Breast epithelium (tissue), 3 donors: Measurements from ENCODE around the gene LDOC1.

Source experiments
- POLR2A ChIP-seq: fragments of 450-650 bp; IDR thresholded peaks from one replicate; pipeline ENCODE4 v1.6.1; 2016; ENCODE audit warnings: antibody characterized with exemption, mild to moderate bottlenecking, moderate library complexity
- POLR2AphosphoS5 ChIP-seq, 3 donors: sonication (generic); formaldehyde crosslinking; IDR thresholded peaks; one replicate each; pipeline ENCODE4 v1.6.1; 2017; ENCODE audit warnings: antibody characterized with exemption in 3 of 3
- TF ChIP-seq, protein P1 (sequence below), 3 donors: fragments of 450-650 bp; IDR thresholded peaks; one replicate each; pipeline ENCODE4 v1.5.1; 2016 to 2017; ENCODE audit warnings: antibody characterized with exemption in 3 of 3, mild to moderate bottlenecking in 3 of 3, moderate library complexity in 3 of 3

DNA sequence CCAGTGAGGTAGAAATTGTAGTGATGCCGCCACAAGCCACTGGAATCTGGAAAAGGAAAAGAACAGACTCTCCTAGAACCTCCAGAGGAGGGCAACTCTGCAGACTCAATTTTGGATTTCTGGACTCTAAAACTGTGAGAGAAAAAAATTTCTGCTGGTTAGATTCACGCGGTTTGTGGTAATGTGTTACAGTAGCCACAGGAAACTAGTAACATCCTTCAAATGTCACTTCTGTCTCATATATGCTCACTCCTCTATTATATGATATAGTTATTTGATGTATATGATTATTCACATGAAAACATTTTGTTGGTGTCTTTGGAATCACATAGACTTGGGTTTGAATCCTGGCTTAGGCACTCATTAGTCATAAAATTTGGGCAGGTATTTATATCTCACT is 18.8 kb downstream of the LDOC1 start:
- TF ChIP-seq, protein P1, sequence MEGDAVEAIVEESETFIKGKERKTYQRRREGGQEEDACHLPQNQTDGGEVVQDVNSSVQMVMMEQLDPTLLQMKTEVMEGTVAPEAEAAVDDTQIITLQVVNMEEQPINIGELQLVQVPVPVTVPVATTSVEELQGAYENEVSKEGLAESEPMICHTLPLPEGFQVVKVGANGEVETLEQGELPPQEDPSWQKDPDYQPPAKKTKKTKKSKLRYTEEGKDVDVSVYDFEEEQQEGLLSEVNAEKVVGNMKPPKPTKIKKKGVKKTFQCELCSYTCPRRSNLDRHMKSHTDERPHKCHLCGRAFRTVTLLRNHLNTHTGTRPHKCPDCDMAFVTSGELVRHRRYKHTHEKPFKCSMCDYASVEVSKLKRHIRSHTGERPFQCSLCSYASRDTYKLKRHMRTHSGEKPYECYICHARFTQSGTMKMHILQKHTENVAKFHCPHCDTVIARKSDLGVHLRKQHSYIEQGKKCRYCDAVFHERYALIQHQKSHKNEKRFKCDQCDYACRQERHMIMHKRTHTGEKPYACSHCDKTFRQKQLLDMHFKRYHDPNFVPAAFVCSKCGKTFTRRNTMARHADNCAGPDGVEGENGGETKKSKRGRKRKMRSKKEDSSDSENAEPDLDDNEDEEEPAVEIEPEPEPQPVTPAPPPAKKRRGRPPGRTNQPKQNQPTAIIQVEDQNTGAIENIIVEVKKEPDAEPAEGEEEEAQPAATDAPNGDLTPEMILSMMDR (IDR thresholded peaks at IDR 0.05): no peak
- TF ChIP-seq POLR2A (no peak), POLR2AphosphoS5 (IDR thresholded peaks at IDR 0.05) (no peak)
